Measurements from ENCODE around the gene GALNT16.

GALNT16 gene

GRCh38 chr14:69337984-69338383 is 78.0 kb downstream of the GALNT16 start:
- no peak for DNase-seq (ENCODE audit: low spot score)

DNA sequence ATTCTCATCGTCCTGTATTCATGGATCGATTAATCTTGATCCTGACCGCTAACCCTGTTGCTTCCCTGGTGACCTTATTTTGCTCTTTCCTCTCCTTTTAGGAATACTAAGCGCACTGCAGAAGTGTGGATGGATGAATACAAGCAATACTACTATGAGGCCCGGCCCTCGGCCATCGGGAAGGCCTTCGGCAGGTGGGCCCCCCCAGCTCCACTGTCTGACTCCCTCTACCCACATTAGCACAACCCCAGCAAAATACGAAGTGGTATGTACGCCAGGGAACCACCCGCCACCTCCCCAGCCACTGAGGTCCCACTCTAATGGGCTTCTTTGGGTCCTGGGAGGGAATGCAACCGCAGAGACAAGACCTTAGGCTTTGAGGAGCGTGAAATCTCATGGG is 79.5 kb downstream of the GALNT16 start:
- no peak for DNase-seq (ENCODE audit: low spot score)

DNA sequence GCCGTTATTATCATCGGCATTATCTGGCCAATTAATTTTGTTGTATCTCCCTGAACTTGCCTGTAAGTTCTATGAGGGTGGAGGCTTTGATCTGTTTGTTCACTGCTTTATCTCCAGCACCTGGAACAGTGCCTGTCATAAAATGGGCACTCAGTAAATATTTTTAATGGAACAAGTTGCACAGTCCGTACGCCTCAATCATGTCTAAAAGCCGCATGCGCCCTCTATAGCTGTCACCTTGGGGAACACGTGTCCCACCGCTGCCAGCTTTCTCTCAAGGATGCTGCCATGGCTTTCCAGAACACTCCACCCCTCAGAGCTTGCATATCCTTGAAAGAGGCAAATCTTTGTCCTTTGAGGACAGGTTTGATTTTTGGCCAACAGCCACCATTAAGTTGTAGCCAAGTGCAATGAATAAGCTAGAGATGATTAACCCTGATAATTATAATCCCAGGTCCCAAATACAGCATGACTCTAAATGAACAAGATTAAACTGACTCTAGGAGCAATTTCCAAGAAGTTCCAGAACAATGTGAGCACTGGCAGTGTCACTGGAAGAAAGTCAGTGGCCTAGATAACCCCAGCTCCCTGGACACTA is 83.1 kb downstream of the GALNT16 start:
- no peak for DNase-seq (ENCODE audit: low spot score)

DNA sequence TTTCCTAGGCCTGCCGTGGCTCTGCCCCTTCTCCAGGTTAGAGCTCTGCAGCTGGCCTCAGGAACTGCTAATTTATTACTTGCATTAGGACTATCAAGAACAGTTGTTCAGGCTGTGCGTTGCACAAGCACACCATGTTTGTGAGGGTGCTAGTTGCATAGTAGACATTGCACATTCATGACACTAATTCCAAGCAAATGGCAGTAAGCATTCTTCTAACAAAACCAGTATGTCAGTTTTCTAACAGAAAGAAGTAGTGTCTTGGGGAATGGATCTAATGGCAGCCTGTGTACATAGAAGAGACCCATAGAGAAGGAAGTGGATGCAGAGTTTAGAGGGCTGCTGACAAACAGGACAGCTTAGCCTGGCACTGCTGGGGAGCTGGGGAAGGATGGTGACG is 84.2 kb downstream of the GALNT16 start:
- no peak for DNase-seq (ENCODE audit: low spot score)

GRCh38 chr14:69345402-69345801 is 85.4 kb downstream of the GALNT16 start:
- DNase-seq (ENCODE audit: low spot score) = no peak

DNA sequence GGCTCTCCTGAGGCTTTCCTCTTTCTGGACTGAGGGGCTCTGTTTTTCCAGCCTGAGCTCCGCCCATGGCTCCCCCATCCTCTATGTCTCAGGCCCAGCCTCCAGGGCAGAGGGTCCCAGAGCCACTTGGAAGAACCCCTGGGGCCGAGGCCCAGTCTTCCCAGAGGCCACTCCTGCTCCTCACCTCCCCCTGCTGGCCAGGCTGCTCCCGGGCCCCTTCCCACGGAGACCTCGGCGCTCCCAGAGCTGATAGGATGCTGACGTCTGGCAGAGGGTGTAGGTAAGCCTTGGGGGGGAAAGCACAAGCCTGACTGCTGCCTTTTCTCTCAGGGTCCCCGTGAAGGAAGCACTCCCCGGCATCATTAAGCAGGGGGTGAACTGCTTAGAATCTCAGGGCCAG is 86.8 kb downstream of the GALNT16 start:
- DNase-seq (ENCODE audit: low spot score) = no peak

GRCh38 chr14:69349091-69349777 is 89.3 kb downstream of the GALNT16 start:
- DNase-seq (ENCODE audit: low spot score) = no peak

DNA sequence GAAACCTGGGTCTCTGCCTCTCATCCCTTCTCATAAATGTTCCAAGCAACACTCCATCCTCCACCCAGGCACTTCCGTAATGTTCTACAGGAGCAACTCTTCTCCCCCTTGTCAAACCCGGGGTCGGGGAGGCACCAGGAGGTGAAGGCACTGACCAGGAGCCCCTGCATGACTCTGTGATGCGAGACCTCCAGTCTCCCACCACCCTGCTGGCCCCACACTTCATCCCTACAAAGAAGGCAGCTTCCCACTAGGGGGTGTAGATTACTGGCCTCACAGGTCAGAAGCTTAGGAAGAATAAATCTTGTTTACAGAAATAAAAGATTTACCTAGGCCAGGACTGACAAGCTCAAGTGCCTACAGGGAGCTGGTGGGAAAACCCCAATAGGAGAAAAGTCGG is 90.9 kb downstream of the GALNT16 start:
- no peak for DNase-seq (ENCODE audit: low spot score)

GRCh38 chr14:69351385-69351784 is 91.4 kb downstream of the GALNT16 start:
- peak; percentile 31 for DNase-seq (ENCODE audit: low spot score)

DNA sequence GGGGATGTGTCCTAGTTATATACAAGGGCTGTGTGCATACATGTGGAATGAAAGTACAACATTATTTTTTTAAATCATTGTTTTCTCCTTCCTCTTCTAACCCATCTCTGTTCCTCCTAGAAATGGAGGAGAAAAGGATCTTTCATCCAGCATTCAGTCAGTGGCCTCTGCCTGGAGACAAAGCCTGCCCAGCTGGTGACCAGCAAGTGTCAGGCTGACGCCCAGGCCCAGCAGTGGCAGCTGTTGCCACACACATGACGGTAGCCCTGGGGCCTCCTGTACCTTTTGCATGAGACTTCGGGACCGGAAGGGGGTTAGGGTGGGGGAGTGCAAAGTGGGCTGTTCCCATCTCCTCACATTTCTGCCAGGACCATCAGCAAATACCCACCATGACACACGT is 92.0 kb downstream of the GALNT16 start:
- DNase-seq (ENCODE audit: low spot score) = no peak

DNA sequence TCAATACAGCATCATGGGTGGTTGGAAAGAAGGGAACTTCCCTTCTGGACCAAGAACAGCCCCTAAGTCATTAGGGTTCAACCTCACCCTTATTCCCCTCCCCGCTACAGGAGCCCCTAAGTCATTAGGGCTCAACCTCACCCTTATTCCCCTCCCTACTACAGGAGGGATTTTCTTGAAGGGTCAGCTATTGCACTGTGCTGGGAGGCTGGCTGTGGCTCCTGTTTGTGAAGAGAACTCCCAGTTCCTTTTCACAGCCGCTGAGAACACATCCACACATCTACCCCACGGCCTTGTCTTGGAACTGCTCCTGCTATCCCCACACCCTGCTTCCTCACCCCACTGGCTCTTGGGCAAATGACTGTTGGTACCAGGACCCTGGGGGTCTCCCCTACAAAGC is 93.2 kb downstream of the GALNT16 start:
- no peak for DNase-seq (ENCODE audit: low spot score)

DNA sequence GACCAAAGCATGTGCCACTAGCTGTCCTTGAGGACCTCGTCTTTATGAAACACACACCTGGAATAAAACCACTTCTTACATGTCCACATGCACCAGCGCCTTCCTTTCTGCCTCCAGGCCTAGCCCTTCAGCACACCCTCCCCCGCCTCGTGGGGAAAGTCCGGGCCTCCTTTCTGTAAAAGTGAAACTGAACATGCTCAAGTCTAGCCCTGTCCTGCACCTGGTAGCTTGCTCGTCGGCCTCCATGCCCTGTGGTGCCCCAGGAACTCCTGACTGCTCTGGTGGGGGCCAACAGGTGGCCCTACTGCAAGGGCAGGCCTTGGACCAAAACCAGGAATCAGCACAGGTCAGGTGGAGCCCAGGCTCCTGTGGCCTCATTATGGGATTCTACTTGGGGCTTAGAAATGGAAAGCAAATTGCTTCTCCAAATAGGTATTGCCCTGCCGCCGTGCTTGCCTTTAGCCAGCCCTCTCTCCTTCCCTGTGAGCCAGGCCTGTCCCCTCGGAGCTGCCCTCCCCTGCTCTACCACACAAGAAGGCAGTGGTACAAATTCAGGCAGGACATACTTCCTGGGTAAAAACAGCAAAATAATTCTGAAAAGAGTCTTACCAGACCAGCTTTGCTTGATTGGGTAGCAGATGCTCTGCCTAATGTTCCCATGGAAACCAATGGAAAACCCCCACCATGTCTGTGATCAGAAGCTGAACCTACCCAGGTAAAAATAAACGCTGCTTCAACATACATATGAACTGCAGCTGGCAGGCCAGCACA is 94.6 kb downstream of the GALNT16 start:
- DNase-seq (ENCODE audit: low spot score) = peak; percentile 81

- peak; percentile 9 for DNase-seq (ENCODE audit: low spot score)
Observed at GRCh38 chr14:69355154-69355597, 95.2 kb downstream of the GALNT16 start.

DNA sequence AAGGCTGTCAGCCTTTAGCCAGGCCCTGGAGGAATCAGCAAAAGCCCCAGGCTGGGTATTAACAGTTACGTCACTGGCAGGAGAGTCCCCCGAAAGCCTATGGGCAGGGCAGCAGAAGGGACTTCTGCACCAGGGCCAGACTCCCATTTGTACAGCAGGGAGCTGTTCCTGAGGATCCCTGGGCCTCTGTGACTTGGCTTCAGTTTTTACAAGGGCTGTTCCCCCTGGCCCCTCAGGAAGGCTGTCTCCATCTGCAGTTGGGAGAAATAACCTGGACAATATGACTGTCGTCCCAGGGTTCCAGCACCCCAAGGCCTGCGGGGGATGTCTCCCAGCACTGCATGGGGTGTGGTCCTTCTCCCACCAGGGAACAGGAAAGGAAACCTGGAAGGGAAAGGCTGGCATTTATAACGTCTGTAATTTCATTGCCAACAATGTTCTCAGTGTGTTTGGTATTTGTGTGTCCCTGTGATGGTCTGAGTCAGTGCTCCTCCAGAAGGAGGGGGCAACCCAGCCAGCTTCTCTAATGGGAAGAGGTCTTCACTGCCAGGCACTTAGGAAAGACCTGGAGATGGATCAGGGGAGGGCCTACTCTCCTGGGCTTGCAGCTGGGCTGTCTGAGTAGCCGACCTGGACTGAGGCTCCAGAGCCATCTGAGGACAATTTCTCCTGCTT is 95.8 kb downstream of the GALNT16 start:
- DNase-seq (ENCODE audit: low spot score) = no peak

DNA sequence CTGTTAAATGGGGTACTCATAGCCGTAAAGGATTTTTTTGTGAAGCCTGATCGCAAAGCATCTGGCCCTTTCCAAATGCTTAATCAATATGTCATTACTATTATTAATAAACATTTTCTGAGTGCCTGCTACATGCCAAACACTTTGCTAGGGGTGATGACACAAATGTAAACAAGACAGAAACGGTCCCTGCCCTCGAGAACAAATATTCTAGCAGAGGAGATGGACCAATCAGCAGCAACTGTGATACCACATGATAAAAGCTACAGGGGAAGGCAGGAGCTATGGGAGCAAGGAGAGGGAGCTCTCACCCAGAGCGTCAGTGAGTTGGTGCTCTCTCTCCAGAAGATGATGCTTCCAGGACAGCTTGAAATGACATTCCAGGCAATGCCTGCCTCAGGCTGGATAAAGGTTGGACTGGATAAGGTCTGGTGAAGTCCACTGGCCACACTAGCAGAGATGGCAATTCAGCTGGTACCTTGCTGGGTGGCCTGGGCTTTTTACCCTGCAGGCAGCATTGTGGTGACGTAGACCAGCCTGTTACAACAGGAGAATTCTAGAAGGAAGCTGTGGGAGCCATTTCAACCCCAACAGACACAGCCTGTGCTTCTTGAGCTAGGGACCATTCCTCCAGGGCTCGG is 97.1 kb downstream of the GALNT16 start:
- DNase-seq (ENCODE audit: low spot score) = no peak

DNA sequence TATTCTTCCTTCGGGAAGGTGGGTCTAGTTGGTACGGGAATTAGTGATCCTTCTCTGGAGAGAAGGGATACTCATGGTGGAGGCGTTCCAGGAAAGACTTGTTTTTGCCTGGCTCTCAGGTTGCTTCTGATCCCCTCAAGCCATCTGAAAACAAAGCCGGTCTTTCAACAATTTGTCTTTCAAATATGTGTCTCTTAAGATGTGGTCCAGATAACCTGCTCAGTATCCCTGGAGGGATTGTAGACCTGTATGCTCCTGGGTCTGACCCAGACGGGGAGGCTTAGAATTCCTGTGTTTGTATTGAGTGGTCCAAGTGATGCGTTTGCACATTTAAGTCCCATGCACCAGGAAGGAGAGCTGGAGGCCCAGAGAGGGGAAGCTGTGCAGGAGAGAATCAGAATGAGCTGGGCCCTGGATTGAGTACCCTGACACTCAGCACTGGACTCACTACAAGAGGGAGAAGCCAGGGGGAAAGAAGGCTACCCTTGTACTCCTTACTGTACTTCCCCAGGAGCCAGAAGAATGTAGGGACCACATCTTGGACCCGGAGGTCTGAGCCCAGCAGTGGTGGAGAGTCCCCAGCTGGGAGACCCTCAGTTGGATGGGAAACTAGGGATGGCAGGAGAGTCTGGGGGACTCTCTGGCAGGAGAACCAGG is 97.7 kb downstream of the GALNT16 start:
- DNase-seq (ENCODE audit: low spot score) = no peak

GRCh38 chr14:69358233-69358963 is 98.4 kb downstream of the GALNT16 start:
- DNase-seq (ENCODE audit: low spot score) = peak; percentile 9

DNA sequence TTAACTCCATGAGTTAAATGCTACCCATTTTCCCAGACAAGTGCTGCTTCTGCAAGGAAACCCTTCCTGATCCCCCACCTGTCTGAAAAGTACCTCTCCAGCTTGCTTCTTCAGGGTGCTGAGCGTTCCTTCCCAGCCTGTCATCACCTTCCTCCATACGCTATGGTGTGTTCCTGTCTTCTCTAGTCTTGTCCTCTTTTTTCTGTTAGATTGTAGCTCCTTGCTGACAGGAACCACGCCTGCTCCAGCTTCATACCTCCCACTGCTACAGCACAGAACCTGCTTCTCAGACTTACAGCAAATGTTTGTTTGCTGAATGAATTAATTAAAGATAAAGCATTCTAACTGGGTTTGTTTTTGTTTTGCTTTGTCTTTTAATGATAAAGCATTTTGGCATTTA is 99.0 kb downstream of the GALNT16 start:
- DNase-seq (ENCODE audit: low spot score) = no peak

DNA sequence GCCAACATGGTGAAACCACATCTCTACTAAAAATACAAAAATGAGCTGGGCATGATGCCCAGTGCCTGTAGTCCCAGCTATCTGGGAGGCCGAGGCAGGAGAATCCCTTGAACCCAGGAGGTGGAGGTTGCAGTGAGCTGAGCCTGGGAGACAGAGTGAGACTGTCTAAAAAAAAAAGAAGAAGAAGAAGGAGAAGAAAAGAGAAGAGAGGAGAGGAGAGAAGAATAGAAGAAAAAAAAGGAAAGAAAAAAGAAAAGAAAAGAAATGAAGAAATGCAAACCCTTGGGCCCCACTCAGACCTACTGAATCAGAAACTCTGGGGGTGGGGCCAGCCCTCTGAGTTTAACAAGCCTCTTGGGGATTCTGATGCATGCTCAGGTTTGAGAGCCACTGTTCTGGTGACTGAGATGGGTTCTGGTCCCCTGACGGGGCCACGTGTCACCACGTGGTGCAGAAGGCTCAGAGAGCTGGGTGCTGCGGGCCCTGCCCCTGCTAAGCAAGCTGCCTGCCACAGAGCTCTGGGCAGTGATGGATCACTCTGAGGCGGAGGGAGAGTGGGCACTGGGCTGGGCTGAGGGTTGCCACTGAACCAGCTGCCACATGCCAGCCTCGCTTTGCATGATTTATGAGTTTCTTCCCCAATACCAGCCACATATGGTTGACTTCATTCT is 100.6 kb downstream of the GALNT16 start:
- peak; percentile 55 for DNase-seq (ENCODE audit: low spot score)

GRCh38 chr14:69363055-69363454 is 103.1 kb downstream of the GALNT16 start:
- DNase-seq (ENCODE audit: low spot score) = no peak

All from NAMALWA (cell line).